ENCODE results near the gene MEF2C.

Gene MEF2C

DNA sequence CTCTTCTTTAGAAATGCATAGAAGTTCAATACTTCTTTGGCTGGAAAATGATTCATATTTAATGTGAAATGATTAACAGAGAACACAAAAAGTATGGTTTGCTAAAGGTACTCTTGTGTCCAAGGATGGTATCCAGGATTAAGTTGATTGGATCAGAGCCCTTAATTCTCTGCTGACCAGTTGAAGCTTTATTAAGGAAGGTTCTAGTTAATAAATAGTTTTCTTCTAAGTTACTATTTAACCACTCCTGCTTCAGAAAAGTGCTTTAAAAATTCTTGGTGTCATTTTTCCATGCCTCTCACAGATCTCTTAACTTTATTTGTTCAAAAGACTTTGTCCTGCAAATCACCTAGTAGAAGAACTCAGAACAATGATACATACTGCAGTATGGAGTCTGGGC lies 134.3 kb downstream of the MEF2C start:
- no peak for DNase-seq

DNA sequence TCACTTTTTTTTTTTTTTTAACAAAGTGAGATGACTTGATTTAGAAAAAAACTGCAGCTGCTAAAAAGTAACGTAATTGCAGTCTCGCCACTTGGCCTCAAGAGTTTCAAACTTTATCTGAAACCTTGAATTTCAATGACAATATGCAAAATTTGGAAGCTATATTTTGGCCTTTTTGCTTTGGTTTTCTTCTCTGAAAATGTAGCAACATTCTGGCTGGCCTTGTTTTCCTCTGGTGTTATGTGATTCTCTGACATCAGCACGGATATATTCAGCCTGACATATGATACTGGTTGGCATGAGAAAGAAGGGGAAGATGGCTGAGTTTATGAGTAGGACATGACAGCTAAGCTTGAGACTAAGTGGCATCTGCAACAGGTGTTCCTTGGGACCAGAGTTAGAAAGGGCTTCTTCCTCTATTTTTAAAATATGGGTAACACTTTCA lies 136.5 kb downstream of the MEF2C start:
- no peak for DNase-seq

DNA sequence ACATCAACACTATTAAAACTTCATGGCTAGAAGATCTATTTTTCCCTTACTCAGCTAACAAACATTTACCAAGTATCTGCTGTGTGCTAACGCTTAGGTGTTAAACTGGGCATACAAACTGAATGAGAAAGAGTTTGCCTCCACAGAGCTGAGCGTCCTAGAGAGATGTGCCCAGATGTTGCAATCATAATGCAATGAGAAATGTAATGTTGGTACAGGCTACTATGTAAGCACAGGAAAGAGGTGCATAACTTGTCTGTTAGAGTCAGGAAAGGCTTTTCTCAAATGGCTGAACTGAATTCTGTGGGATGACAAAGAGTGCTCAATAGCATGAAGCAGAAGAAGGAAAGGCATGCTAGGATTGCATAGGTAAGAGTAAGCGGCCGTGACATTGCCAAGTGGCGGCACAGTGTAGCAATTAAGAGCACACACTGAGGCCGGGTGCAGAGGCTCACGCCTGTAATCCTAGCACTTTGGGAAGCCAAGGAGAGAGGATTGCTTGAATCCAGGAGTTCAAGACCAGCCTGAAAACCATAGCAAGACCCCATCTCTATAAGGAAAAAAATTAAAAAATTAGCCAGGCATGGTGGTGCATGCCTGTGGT lies 137.8 kb downstream of the MEF2C start:
- DNase-seq: no peak

- no peak for DNase-seq
Measured at GRCh38 chr5:88743231-88743834, 139.7 kb downstream of the MEF2C start.

DNA sequence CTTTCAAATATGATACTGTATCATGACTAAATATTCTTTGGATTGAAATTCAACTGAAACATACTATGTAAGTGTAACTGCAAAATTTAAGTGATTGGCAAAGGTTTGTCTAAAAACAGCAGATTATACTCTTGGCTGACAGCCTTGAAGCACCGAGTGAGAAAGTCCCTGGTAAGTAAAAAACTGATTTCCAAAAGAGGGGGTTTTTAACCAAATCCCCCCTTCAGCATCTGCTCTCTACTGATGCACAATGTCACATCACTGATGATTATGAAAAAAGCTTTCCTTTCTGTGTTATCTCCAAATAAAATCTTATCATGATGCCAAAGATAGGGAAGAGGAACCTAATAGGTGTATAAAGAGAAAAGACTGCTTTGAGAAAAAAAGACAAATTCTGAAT lies 141.0 kb downstream of the MEF2C start:
- DNase-seq: no peak

DNA sequence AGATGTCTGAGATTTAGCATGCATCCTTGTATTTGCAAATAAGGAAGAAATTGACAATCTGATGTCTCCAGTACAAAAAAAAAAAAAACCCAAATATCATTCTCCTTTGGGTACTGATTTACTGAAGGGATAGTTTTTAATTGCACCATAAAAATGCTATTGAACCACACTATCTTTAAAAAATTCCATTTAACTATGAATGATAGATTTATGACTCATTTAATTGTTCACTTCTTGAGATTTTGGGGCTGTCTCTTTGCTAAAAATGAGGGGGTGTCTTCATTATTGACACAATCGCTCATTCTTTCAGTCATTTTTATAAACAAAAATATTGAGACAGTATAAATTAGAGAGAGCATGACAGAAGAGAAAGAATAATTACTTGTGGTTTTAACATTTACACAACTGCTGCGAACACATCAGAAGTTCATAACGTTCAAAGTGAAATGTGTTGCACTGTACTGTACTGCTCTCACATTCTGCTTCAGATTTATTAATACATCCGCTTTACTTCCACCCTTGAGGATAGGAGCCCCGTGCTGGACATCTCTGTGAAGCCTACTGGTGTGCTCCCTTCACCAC lies 142.3 kb downstream of the MEF2C start:
- DNase-seq: no peak

DNA sequence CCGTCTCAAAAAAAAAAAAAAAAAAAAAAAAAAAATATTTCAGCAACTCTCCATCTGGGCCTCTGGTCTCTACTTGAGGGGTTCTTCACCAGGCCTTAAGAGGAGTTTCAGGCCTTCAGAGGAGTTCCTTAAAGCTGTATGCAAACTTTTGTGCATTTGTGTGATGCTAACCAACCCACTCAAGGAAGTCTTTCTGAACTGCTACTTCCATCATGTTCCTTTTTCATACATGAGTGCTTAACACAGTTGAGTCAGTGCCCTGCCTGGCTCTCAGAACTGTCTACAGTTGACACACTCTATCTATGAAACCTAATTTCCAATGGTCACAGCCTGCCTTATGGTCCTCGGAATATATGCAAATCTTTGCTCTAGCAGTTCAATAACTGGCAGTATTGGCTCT lies 146.5 kb downstream of the MEF2C start:
- no peak for DNase-seq

GRCh38 chr5:88734983-88735382 lies 148.0 kb downstream of the MEF2C start:
- DNase-seq: no peak

GRCh38 chr5:88734191-88734640 lies 148.8 kb downstream of the MEF2C start:
- peak; percentile 11 for DNase-seq

GRCh38 chr5:88732862-88733261 lies 150.1 kb downstream of the MEF2C start:
- DNase-seq: no peak

- DNase-seq: peak; percentile 6
Measured at GRCh38 chr5:88732181-88732633, 150.8 kb downstream of the MEF2C start.

GRCh38 chr5:88729829-88730182 lies 153.2 kb downstream of the MEF2C start:
- DNase-seq: no peak

- peak; percentile 65 for DNase-seq
Measured at GRCh38 chr5:88729084-88729828, 153.7 kb downstream of the MEF2C start.

DNA sequence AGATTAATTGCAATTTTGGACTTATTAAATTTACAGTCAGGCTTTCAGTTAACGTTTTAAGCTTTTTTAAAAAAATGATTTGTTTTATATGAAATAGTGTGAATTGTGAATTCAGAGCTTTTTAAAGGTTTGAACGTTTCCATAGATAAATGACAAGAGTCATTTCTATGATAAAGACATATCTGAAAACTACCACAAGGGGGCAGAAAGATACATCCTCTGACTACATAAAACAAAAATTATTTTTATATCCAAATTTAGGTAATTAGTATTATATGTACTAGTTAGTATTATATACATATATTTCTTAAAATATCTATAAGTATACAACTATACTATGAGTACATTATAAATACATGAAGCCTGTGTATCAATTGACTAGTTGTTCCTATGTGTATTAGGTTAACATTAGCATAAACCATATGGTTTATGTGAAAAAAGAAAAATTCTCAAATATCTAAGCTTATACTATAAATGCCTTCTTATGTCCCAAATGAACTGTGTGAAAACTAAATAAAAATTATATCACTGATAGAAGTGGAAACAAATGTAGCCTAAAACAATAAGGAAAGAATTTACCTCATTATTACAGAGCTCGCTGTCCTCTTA lies 155.2 kb downstream of the MEF2C start:
- peak; percentile 22 for DNase-seq

- no peak for DNase-seq
Measured at GRCh38 chr5:88725454-88725853, 157.5 kb downstream of the MEF2C start.

- no peak for DNase-seq
Measured at GRCh38 chr5:88724201-88724600, 158.8 kb downstream of the MEF2C start.

GRCh38 chr5:88722546-88723073 lies 160.4 kb downstream of the MEF2C start:
- no peak for DNase-seq

DNA sequence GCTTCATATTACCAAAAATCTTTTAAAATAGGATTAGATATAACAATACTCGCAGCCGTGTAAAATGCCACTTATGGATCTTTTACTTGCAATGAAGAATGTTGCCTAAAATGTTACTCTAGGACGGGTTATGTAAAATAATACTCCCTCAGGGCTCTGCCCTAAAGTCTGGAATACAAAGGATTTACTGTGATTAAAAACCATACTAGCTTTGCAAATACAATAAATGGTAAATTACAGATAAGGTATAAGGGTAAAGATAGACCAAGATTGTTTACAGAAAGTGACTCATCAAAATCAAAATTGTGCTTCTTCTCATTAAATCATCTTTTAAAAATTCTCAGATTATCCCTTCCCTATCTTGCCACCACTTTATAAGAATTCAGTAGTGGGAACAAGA lies 163.6 kb downstream of the MEF2C start:
- DNase-seq: no peak

- no peak for DNase-seq
Measured at GRCh38 chr5:88718736-88719135, 164.2 kb downstream of the MEF2C start.

- no peak for DNase-seq
Measured at GRCh38 chr5:88716101-88716500, 166.9 kb downstream of the MEF2C start.

- DNase-seq: no peak
Measured at GRCh38 chr5:88715503-88715902, 167.5 kb downstream of the MEF2C start.

- DNase-seq: no peak
Measured at GRCh38 chr5:88713818-88714217, 169.2 kb downstream of the MEF2C start.
